Nucleus accumbens (tissue), 56 donors: ENCODE results near the gene TNXB.
A peak's percentile ranks its signal among the peaks of the same experiment; 100 is the strongest.
"Not testable (repeated sequence)": the region's sequence is repeated elsewhere in the genome, so short reads cannot be mapped to it uniquely, and the experiment has no call there.

Experiments used
- DNase-seq, 56 donors: peaks; one replicate each; lab custom pipeline; 2025; lab: John Stamatoyannopoulos, UW

TNXB gene

DNA sequence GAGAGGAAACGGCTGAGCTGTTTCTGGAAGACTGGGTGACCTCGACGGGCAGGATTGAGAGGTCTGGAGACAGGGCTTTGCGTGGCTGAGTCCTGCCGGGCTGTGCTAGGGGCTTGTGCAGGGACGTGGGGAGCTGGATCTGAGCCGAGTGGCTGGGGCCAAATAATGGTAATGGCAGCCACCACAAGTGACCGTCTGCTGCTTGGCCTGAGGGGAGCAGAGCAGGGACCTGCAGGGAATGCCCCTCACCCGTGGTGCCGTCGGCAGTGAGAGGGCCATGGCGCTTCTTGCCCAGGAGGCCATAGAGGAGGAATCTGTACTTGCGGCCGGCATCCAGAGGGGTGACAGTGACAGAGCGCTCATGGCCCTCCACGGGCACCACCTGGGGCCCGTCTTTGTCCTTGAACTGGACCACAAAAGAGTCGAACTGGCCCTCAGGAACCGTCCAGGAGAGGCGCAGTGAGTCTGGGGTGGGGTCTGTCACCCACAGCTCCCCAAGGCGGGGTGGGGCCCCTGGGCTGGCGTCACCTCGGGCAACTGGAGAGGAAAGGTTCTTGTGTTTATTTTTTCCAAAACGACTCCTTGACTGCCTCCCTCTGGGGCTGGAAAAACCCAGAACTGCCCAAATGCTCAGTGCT is 39.1 kb downstream of the TNXB start:
- DNase-seq, result no peak

GRCh38 chr6:32069460-32069859 is 39.7 kb downstream of the TNXB start:
- DNase-seq, result no peak

DNA sequence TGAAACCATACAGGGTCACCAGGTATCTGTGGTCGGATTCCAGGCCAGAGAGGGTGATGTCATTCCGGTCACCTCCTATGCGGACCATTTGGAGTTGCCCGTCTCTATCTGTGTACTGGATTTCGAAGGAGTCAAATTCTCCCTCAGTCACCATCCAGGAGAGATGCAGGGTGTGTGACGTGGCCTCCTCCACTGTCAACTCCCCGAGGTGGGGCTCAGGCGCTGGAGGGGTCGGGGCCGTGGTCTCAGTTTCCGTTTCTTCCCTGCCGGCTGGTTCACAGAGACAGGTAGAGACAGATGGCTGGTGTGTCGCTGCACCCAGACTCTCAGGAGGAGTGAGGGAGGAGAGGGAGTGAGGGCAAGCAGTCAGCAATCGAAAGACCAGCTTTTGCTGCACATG is 40.3 kb downstream of the TNXB start:
- DNase-seq, result no peak

- not testable (repeated sequence) for DNase-seq
Observed at GRCh38 chr6:32068315-32068714, 40.8 kb downstream of the TNXB start.

GRCh38 chr6:32067521-32067920 is 41.6 kb downstream of the TNXB start:
- DNase-seq, result not testable (repeated sequence)

DNA sequence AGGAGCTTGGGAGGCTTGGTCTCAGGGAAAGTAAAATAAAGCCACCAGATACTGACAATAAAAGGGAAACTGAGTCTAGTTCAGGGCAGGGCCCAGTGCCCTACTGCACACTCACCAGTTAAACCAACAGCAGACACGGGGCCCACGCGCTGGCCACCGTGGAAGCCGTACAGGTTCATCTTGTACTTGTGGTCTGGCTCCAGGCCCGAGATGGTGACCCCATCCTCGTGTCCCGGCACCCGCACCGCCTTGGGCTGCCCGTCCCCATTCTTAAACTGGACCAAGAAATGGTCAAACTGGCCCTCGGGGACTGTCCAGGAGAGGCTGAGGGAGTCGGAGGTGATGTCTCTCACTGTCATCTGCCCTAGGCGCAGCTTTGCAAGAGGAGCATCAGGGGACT is 44.4 kb downstream of the TNXB start:
- DNase-seq, result no peak

- no peak for DNase-seq
Observed at GRCh38 chr6:32060966-32061655, 48.0 kb downstream of the TNXB start.

- DNase-seq, result peak in 3 of 56 donors; percentile 3 to 18 (median 8)
Observed at GRCh38 chr6:32058511-32058963, 50.6 kb downstream of the TNXB start.

DNA sequence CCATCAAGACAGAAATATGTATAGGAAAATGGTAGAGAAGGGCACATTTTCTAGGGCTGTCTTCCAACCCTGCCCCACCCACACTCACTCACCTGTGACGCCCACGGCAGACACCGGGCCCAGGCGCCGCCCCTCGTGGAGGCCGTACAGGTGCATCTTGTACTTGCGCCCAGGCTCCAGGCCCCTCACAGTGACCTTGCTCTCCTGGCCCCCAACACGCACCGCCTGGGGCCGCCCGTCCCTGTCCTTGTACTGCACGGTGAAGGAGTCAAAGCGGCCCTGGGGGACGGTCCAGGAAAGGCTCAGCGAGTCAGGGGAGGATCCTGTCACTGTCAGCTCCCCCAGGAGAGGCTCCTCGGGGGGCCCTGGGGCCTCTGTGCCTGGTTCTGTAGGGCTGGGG is 51.2 kb downstream of the TNXB start:
- no peak for DNase-seq

DNA sequence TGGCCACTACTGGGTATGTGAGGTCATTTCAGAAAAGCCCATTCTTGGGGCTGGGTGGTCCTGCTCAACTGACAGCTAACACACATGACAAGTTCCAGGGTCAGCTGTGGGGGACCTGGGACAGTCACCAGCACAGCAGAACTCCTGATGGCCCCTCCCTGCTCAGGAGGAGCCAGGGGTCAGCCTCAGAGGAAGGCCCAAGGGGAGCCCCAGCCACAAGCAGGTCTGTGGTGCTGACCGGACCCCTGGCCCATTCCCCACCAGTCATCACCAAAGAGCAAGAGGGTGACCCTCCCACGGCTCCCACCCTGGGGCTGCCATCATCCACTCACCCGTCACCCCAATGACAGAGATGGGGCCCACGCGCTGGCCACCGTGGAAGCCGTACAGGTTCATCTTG is 52.9 kb downstream of the TNXB start:
- DNase-seq, result no peak

DNA sequence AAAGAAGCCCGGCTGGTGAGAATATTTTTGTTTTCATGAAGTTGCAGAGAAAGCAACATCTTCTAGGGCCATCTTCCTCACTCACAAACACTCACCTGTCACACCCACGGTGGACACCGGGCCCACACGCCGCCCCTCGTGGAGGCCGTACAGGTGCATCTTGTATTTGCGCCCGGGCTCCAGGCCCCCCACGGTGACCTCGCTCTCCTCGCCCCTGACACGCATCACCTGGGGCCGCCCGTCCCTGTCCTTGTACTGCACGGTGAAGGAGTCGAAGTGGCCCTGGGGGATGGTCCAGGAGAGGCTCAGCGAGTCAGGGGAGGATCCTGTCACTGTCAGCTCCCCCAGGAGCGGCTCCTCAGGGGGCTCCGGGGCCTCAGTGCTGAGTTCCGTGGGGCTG is 53.4 kb downstream of the TNXB start:
- DNase-seq, result not testable (repeated sequence)

DNA sequence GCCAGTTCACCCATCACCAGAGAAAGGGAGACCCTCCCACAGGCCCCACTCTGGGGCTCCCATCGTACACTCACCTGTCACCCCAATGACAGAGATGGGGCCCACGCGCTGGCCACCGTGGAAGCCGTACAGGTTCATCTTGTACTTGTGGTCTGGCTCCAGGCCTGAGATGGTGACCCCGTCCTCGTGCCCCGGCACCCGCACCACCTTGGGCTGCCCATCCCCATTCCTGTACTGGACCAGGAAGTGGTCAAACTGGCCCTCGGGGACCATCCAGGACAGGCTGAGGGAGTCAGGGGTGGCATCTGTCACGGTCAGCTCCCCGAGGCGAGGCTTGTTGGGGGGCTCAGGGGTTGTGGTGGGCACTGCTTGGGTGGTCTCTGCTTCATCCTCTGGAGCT is 55.8 kb downstream of the TNXB start:
- DNase-seq, result not testable (repeated sequence)

DNA sequence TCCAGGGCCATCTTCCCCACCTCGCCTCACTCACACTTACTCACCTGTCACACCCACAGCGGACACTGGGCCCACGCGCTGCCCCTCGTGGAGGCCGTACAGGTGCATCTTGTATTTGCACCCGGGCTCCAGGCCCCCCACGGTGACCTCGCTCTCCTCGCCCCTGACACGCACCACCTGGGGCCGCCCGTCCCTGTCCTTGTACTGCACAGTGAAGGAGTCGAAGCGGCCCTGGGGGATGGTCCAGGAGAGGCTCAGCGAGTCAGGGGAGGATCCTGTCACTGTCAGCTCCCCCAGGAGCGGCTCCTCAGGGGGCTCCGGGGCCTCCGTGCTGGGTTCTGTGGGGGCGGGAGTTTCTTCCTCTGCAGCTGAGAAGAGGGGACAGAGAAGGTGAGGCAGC is 56.5 kb downstream of the TNXB start:
- not testable (repeated sequence) for DNase-seq

GRCh38 chr6:32050562-32050961 is 58.6 kb downstream of the TNXB start:
- no peak for DNase-seq

GRCh38 chr6:32049736-32050135 is 59.4 kb downstream of the TNXB start:
- DNase-seq, result not testable (repeated sequence)

GRCh38 chr6:32049149-32049548 is 60.0 kb downstream of the TNXB start:
- DNase-seq, result not testable (repeated sequence)

DNA sequence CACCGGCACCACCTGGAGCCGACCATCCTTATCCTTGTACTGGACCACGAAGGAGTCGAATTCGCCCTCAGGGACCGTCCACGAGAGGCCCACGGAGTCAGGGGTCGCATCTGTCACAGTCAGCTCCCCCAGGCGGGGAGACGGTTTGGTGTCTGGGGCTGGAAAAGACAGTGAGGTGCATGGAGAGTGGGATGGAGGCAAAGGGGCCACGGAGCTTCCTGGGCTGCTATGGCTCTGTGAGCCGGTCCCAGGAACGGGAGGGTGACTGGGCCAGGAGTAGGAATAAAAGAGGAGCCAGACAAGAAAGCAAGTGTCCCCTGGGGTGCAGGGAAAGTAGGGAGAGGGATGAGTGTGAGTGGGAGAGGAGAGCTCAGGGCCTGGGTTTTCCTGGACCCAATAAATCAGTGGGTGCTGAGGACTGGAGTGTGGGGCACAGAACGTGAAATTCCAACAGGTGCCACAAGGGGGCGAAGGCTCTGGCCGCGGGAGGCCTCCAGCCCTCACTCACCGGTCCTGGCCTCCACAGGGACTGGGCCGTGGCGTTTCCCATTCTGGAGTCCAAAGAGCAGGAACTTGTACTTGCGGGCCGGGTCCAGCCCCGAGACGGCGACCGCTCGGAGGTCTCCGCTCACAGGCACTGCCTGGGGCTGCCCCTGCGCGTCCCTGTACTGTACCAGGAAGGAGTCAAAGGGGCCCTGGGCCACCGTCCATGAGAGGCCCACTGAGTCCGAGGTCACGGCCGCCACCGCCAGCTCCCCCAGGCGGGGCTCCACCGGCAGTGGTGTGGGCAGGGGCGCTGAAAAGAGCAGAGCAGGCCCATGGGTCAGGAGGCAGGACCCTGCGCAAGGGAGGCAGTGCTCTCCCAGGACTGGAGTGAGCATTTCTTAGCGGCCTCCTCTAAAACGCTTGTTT is 61.0 kb downstream of the TNXB start:
- peak in 34 of 56 donors; percentile 5 to 69 (median 26) for DNase-seq

DNA sequence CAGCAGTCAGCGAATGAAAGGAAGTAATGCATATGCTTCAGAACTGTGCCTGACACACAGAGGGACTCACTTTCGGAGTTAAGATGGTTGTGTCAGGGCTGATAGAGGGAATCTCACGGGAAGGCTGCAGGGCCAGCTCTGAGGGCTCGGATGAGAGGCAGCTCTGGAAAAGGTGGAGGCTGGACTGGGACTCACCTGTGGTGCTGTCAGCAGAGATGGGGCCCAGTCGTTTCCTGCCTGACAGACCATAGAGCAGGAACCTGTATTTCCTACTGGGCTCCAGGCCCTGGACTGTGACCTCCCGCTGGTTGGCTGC is 61.6 kb downstream of the TNXB start:
- DNase-seq, result peak in 1 of 56 donors; percentile 0

DNA sequence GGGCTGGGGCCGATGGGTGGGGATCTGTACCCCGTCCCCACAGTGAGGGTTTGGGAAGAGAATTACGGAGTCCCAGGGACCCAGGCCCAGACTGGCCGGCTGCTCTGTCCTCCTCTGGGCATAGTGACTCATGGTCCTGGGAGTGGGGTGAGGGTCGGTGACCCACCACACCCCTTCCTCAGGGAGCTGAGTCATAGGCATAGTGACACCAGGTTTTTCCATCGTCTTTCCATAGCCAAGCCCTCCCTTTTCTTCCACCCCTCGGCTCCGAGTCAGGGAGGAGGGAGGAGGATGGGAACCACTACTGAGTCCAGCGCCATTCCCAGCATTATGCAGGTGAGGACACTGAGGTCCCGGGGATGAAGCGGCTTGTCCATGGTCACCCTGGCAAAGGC is 62.1 kb downstream of the TNXB start:
- peak in 4 of 56 donors; percentile 13 to 48 (median 36) for DNase-seq

- DNase-seq, result peak in 6 of 56 donors; percentile 6 to 48 (median 24)
Observed at GRCh38 chr6:32046450-32047083, 62.6 kb downstream of the TNXB start.
